Ecto neural progenitor cell (in vitro differentiated cells): ENCODE data around the gene KRTAP5-5.
"Not testable (repeated sequence)": the region's sequence is repeated elsewhere in the genome, so short reads cannot be mapped to it uniquely, and the experiment has no call there.

Experiments used
- DNase-seq: peaks from one replicate; pipeline ENCODE4 v3.0.0-alpha.2; 2018; ENCODE audit warnings: low spot score

The KRTAP5-5 gene

GRCh38 chr11:1642288-1643145 lies 12.9 kb downstream of the KRTAP5-5 start:
- no peak for DNase-seq

GRCh38 chr11:1643146-1643690 lies 13.6 kb downstream of the KRTAP5-5 start:
- no peak for DNase-seq

GRCh38 chr11:1644601-1645356 lies 15.2 kb downstream of the KRTAP5-5 start:
- no peak for DNase-seq

GRCh38 chr11:1645357-1645821 lies 15.8 kb downstream of the KRTAP5-5 start:
- no peak for DNase-seq

GRCh38 chr11:1646540-1646939 lies 17.0 kb downstream of the KRTAP5-5 start:
- DNase-seq, result not testable (repeated sequence)

GRCh38 chr11:1647901-1648652 lies 18.5 kb downstream of the KRTAP5-5 start:
- DNase-seq, result no peak

- DNase-seq, result no peak
Measured at GRCh38 chr11:1648653-1649420, 19.3 kb downstream of the KRTAP5-5 start.

- DNase-seq, result no peak
Measured at GRCh38 chr11:1650034-1650917, 20.7 kb downstream of the KRTAP5-5 start.

GRCh38 chr11:1650918-1651262 lies 21.3 kb downstream of the KRTAP5-5 start:
- peak; percentile 29 for DNase-seq

- no peak for DNase-seq
Measured at GRCh38 chr11:1651411-1651980, 21.9 kb downstream of the KRTAP5-5 start.

- peak; percentile 45 for DNase-seq
Measured at GRCh38 chr11:1652026-1652425, 22.5 kb downstream of the KRTAP5-5 start.

- no peak for DNase-seq
Measured at GRCh38 chr11:1652442-1652770, 22.8 kb downstream of the KRTAP5-5 start.

- DNase-seq, result peak; percentile 90
Measured at GRCh38 chr11:1652771-1653540, 23.4 kb downstream of the KRTAP5-5 start.

GRCh38 chr11:1653541-1654387 lies 24.2 kb downstream of the KRTAP5-5 start:
- peak; percentile 42 for DNase-seq

- no peak for DNase-seq
Measured at GRCh38 chr11:1654388-1655167, 25.0 kb downstream of the KRTAP5-5 start.

GRCh38 chr11:1655168-1656060 lies 25.8 kb downstream of the KRTAP5-5 start:
- DNase-seq, result peak; percentile 43

GRCh38 chr11:1656061-1656441 lies 26.5 kb downstream of the KRTAP5-5 start:
- no peak for DNase-seq
